ENCODE data around the gene GFRA1.
A peak's percentile ranks its signal among the peaks of the same experiment; 100 is the strongest.
"Not testable (repeated sequence)": the region's sequence is repeated elsewhere in the genome, so short reads cannot be mapped to it uniquely, and the experiment has no call there.

The GFRA1 gene

GRCh38 chr10:116056445-116057293 is 216.3 kb downstream of the GFRA1 start:
- DNase-seq, result no peak

- no peak for DNase-seq
Observed at GRCh38 chr10:116055917-116056252, 217.1 kb downstream of the GFRA1 start.

DNA sequence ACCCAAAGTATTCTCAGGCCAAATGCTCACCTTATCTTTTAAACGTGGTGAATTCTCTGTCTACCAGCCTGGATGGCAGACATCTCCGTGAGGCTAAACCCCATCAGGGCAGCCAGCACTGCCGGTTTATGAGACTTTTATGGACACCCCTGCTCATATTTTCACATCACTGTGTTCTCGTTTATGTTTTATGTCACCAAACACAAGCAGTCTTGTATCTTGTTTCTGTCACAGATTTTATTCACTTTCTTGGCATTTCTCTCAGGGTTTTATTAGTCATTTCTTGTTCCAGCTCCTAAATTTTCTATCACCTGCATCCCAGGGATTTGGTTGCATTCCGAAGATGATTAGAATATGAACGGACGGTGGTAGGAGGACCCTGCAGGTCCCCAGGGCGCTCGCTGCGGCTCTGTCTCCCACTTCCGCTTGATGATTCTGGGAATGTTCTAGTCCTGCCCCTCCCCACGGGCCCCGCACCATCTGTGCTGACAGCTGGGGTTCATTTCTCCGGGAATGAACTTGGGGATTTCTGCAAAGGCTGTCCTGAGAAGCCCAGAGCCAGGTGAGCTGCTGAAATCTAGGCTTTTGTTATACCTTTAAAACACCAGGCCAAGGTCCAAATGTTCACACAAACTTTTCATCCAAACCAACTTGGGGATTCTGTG is 217.6 kb downstream of the GFRA1 start:
- DNase-seq, result peak; percentile 3

DNA sequence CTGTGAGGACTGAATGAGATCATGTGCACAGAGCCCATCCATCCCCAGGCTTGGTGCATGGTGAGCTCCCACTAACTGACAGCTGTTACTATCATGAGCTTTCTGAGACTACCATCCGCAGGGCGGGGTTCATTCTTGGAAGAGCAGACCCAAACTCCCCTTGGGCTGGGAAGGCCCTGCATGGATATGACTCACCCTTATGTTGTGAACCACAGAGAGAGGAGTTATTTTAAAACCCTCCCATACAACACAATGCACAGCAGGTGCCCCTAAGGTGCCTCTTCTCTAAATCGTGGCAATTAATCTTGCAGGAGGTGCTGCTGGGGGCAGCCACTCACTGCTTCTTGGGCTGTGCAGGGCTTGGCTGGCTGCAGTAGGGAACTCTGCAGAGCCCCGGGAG is 219.1 kb downstream of the GFRA1 start:
- no peak for DNase-seq

GRCh38 chr10:116053009-116053730 is 219.8 kb downstream of the GFRA1 start:
- DNase-seq, result not testable (repeated sequence)

DNA sequence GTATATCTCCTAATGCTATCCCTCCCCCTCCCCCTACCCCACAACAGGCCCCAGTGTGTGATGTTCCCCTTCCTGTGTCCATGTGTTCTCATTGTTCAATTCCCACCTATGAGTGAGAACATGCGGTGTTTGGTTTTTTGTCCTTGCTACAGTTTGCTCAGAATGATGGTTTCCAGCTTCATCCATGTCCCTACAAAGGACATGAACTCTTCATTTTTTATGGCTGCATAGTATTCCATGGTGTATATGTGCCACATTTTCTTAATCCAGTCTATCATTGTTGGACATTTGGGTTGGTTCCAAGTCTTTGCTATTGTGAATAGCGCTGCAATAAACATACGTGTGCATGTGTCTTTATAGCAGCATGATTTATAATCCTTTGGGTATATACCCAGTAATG is 220.5 kb downstream of the GFRA1 start:
- not testable (repeated sequence) for DNase-seq

- DNase-seq, result no peak
Observed at GRCh38 chr10:116049974-116050304, 223.1 kb downstream of the GFRA1 start.

GRCh38 chr10:116049158-116049973 is 223.6 kb downstream of the GFRA1 start:
- DNase-seq, result no peak

- no peak for DNase-seq
Observed at GRCh38 chr10:116045366-116046356, 227.3 kb downstream of the GFRA1 start.

DNA sequence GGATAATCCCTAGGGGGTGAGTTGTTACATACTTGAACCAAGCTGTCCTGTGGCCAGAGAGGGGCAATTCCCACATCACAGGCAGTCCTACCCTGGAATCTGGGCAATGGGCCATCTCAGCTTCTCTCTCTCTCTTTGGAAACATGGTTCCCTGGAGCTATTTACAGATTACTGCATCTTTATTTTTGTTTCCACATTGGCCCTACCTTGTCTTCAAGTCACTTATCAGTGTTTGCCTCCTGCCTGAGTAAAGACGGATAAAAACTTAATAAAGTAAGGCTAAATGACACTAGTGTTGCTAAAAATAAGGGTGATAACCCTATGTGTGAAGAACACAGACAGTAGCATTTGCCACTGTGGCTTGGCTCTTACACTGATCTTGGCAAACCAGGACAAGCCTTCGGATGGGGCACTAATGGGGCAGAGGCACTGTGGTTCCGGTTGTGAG is 228.2 kb downstream of the GFRA1 start:
- DNase-seq, result no peak

- no peak for DNase-seq
Observed at GRCh38 chr10:116043861-116044260, 229.1 kb downstream of the GFRA1 start.

DNA sequence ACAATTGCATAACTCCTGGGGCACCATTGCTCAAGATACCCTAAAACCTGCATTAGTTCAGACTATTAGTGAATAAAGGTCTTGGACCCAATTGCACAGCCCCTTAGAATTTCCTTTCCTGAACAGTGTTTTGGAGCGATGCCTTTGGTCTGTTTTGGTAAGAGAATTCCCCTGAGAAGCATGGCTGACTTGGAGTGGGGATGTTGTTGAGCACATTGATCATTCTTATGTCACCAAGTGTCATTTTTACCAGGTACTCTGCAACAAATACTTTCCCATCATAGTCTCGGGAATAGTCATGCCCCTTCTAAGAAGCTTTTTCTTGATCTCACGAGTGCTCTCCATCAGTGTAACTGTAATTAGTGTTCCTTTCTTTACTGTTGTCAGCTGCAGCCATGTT is 229.7 kb downstream of the GFRA1 start:
- DNase-seq, result no peak

- no peak for DNase-seq
Observed at GRCh38 chr10:116041948-116042347, 231.1 kb downstream of the GFRA1 start.

DNA sequence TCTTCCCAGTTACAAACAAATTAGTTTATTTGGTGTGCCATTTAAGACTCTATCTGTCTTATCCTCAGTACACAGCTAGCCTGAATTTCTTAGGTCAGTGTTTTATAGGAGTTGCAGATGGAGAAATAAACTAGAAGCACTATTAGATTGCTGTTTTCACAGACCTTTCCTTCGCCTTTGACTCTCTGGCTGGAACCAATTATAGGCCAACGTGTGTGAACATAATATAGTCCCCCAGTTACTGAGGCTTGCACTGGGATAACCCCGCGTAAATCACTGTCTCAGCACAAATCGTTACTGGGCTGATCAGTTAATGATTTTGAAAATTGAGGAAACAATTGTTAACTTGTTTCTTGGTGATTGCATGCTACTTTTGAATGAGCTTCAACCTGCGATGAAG is 233.4 kb downstream of the GFRA1 start:
- DNase-seq, result no peak

DNA sequence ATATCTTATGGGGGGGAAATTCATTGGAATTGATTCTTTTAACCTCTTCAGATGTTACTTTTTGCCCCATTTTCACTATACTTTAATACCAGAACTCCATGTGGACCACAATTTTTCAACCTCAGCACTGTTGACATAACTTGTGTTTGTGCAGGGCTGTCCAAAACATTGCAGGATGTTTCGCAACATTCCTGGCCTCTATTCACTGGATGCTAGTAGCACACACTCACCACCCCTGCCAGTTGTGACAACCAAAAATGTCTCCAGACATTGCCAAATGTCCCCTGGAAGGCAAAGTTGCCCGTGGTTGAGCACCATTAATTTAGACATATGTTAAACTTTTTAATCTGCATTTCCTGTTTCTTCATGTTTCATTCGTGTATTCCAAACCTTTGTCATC is 234.7 kb downstream of the GFRA1 start:
- DNase-seq, result no peak

GRCh38 chr10:116035406-116035805 is 237.6 kb downstream of the GFRA1 start:
- not testable (repeated sequence) for DNase-seq

DNA sequence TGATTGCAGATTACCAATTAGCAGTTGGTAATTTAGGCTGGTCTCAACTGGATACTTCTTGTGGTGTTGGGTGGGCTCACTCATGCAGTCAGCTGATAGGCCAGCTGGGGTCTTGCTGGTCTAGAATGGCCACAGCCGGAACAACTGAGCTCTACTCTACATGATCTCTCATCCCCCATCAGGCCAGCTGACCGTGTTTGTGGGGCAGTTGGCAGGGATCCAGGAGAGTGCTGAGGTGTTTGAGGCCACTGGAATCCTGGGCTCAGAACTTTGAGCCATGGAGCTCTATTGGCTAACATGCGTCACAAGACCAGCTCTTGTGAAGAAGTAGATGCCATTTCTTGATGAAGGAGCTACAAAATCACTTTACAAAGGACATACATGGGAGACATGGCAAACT is 242.4 kb downstream of the GFRA1 start:
- DNase-seq, result no peak

- no peak for DNase-seq
Observed at GRCh38 chr10:116029826-116030225, 243.2 kb downstream of the GFRA1 start.

DNA sequence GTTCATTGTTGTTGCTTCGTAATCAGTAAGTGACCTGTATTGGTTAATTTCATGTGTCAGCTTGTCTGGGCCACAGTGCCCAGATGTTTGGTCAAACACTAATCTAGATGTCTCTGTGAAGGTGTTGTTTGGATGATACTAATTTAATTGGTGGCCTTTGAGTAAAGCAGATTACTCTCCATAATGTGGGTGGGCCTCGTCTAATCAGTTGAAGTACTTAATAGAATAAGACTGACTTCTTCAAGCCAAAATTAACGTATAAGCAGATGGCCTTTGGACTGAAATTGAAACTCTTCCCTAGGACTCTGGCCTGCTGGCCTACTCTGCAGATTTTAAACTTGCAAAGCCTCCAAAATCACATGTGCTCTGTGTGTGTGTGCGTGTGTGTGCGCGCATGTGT is 245.7 kb downstream of the GFRA1 start:
- DNase-seq, result no peak

- DNase-seq, result no peak
Observed at GRCh38 chr10:116026725-116027124, 246.3 kb downstream of the GFRA1 start.

GRCh38 chr10:116026315-116026714 is 246.7 kb downstream of the GFRA1 start:
- no peak for DNase-seq

Measured in DMS 273 treated with DMSO at 0.1 percent for 48 hours (cell line).